ENCODE results near the gene CAMK2B. TPM values are rescaled to one million over a fixed set of nuclear protein-coding genes. Genes with fewer than 3 reads are reported as not detected.

CAMK2B gene
- total and polyA plus RNA-seq, 7 donors, result 0.23 to 3.2 (median 1.5) TPM; not detected in 1

DNA sequence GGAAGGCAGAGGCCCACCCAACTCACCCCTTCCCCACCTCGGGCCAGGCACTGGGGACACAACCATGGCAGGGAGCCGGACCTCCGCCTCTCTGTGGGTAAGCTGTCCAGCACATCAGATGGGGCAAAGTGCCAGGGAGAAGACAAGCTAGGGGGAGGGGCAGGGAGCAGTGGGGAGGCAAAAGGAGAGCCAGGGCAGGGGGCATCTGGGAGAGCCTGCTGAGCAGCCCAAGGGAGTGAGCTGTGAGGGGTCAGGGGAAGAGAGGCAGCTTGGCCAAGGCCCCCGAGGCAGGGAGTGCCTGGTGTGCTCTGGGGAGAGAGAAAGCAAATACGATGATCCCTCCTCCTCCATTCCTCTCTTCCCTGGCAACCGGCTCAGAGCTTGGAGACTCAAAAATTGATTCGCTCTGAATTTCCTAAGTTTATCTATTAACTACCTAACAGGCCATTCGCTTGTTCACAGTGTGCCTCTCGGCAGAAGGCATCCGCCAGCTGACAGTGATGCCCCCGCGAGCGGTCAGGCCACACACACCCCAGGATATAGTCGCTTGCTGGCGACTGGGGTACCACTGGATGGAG, 4.5 kb downstream of the CAMK2B start:
- Histone ChIP-seq H3K27me3 (peaks cover 7 to 21% (median 16%) of the 10 kb centered on the region in 3 donors), H3K9me3 (peaks cover 0 to 3% (median 0%) of the 10 kb centered on the region in 4 donors), H3K27ac (no peak overlapping the region), H3K4me3 (no peak overlapping the region), H3K36me3 (no peaks in the 10 kb centered on the region), H3K4me1 (peaks cover 0 to 7% (median 3%) of the 10 kb centered on the region in 4 donors)
- intact Hi-C loops (cut with DNase I), result no loop called here
- 47 to 68% methylated on average over 15 of the region's 15 CpGs for WGBS, 2 donors
- no peak for DNase-seq
- no peak for TF ChIP-seq EP300 (IDR thresholded peaks at IDR 0.05)
- TF ChIP-seq, protein P1, sequence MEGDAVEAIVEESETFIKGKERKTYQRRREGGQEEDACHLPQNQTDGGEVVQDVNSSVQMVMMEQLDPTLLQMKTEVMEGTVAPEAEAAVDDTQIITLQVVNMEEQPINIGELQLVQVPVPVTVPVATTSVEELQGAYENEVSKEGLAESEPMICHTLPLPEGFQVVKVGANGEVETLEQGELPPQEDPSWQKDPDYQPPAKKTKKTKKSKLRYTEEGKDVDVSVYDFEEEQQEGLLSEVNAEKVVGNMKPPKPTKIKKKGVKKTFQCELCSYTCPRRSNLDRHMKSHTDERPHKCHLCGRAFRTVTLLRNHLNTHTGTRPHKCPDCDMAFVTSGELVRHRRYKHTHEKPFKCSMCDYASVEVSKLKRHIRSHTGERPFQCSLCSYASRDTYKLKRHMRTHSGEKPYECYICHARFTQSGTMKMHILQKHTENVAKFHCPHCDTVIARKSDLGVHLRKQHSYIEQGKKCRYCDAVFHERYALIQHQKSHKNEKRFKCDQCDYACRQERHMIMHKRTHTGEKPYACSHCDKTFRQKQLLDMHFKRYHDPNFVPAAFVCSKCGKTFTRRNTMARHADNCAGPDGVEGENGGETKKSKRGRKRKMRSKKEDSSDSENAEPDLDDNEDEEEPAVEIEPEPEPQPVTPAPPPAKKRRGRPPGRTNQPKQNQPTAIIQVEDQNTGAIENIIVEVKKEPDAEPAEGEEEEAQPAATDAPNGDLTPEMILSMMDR (IDR thresholded peaks at IDR 0.05), result no peak

DNA sequence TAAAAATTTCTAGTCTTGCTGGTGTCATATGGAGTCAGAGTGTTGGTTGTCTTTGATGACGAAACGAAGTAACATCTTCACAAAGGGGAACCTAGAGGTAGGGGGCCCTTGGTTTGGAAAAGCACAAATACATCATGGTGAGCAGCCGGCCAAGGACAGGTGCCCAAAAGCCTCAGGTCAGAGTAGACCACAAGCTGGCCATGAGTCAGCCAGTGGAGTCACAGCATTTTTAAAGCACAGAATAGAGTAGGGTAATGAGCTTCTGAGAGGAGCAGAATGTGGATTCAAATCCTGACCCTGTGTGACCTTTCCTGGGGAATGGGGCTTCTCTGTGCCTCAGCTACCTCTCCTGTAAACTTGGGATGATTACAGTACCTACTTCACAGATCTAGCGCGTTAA, 5.3 kb downstream of the CAMK2B start:
- intact Hi-C loops (cut with DNase I), result no loop called here
- DNase-seq, result no peak
- Histone ChIP-seq H3K4me3 (no peak overlapping the region), H3K4me1 (peaks cover 0 to 6% (median 2%) of the 10 kb centered on the region in 4 donors), H3K9me3 (peaks cover 0 to 4% (median 0%) of the 10 kb centered on the region in 4 donors), H3K27ac (no peak overlapping the region), H3K27me3 (peaks cover 5 to 17% (median 14%) of the 10 kb centered on the region in 3 donors), H3K36me3 (no peaks in the 10 kb centered on the region)
- WGBS, 2 donors, result 93 to 94% methylated on average over 5 of the region's 5 CpGs
- TF ChIP-seq EP300 (IDR thresholded peaks at IDR 0.05) (no peak), POLR2AphosphoS5 (IDR thresholded peaks at IDR 0.05) (no peak)
- TF ChIP-seq, protein P1 (IDR thresholded peaks at IDR 0.05), result no peak

DNA sequence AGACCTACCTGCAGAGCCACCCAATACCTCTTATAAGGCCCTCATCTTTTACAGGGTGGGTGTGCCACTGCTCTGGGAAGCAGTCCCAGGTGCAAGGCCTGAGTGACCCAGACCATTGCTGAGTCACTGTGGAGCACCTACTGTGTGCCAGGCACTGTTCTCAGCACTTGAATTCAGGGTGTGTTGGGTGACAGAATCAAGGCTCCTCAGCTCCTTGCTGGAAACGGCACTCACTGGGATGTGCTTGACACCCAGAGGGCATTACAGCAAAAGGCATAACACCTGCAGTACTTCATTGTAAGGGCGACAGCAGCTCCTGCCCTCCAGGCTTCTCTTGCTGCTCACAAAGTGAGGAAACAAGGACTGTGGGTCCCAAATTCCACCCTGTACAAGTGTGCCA, 7.1 kb downstream of the CAMK2B start:
- 81 to 85% methylated on average over 2 of the region's 2 CpGs for WGBS, 2 donors
- intact Hi-C loops (cut with DNase I), result no loop called here
- no peaks in the 10 kb centered on the region for H3K4me1 ChIP-seq
- no peaks in the 10 kb centered on the region for H3K36me3 ChIP-seq
- TF ChIP-seq EP300 (IDR thresholded peaks at IDR 0.05), result no peak
- TF ChIP-seq, protein P1 (IDR thresholded peaks at IDR 0.05), result no peak
- no peak for TF ChIP-seq POLR2A (IDR thresholded peaks at IDR 0.05)
- no peak for TF ChIP-seq POLR2AphosphoS5 (IDR thresholded peaks at IDR 0.05)
- no peak overlapping the region for H3K4me3 ChIP-seq
- no peak for DNase-seq
- H3K9me3 ChIP-seq, result peaks cover 0 to 4% (median 0%) of the 10 kb centered on the region in 4 donors
- H3K27me3 ChIP-seq, result peaks cover 0 to under 1% (median 0%) of the 10 kb centered on the region in 3 donors
- no peak overlapping the region for H3K27ac ChIP-seq

DNA sequence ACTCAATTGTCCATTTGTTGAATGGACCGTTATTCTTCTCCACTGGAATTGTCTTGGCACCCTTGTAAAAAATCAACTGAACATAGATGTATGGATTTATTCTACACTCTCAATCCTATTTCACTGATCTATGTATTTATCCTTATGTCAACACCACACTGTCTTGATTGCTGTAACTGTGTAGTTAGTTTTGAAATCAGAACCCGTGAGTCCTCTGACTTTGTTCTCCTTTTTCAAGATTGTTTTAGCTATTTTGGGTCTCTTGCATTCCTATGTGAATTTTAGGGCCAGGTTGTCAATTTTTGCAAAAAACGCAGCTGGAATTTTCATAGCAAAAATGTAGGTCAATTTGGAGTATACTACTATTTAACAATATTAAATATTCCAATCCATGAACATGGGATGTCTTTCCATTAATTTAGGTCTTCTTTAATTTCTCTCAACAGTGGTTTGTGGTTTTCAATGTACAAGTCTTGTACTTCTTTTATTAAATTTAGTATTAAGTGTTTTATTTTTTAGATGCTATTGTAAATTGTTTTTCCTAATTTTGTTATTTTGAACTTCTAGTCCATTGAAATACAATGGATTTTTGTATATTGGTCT, 10.0 kb downstream of the CAMK2B start:
- H3K27me3 ChIP-seq, result peaks cover 0 to 5% (median 2%) of the 10 kb centered on the region in 3 donors
- H3K9me3 ChIP-seq, result peaks cover 0 to 4% (median 0%) of the 10 kb centered on the region in 4 donors
- no peaks in the 10 kb centered on the region for H3K36me3 ChIP-seq
- no peak overlapping the region for H3K27ac ChIP-seq
- no peak for DNase-seq
- intact Hi-C loops (cut with DNase I), result no loop called here
- TF ChIP-seq EP300 (IDR thresholded peaks at IDR 0.05) (no peak), POLR2AphosphoS5 (IDR thresholded peaks at IDR 0.05) (no peak), POLR2A (IDR thresholded peaks at IDR 0.05) (no peak)
- TF ChIP-seq, protein P1 (IDR thresholded peaks at IDR 0.05), result no peak
- no peaks in the 10 kb centered on the region for H3K4me1 ChIP-seq
- no peak overlapping the region for H3K4me3 ChIP-seq
- 74 to 80% methylated on average over 3 of the region's 3 CpGs for WGBS, 2 donors

Data from sigmoid colon (tissue), 7 donors.